PC-9 (cell line): ENCODE data around the gene POTEE. TPM values are rescaled to one million over a fixed set of nuclear protein-coding genes. Genes with fewer than 3 reads are reported as not detected.
"Not testable (repeated sequence)": the region's sequence is repeated elsewhere in the genome, so short reads cannot be mapped to it uniquely, and the experiment has no call there.

Experiments used
- BruUV-seq: library from RNA; stranded (reverse); fragments of 400-500 nt; replicated peaks from 2 replicates; lab custom pipeline; 2021; lab: Mats Ljungman, UMichigan
- CTCF ChIA-PET: fragments of 300-600 bp; sonication (Branson Sonifier 250); formaldehyde crosslinking; loops from one replicate; lab custom pipeline; 2022; ENCODE audit warnings: antibody characterized with exemption; lab: Charles Lee
- POLR2A ChIA-PET: fragments of 300-600 bp; sonication (Branson Sonifier 250); formaldehyde crosslinking; loops from one replicate; lab custom pipeline; 2022; ENCODE audit warnings: antibody characterized with exemption; ENCODE audit not compliant: unreplicated experiment; lab: Charles Lee
- DNase-seq, 2 experiments: peaks; one replicate each; pipeline versions ENCODE4 v3.0.0 to v3.0.0-alpha.2; 2015 to 2022; ENCODE audit warnings: mixed read lengths in 1 of 2
- H2AFZ ChIP-seq: fragments of 200-600 bp; sonication (generic); 2 replicates; pipeline ENCODE4 v1.8.1; 2017; ENCODE audit warnings: antibody characterized with exemption
- H3F3A ChIP-seq: fragments of 200-600 bp; sonication (generic); 2 replicates; pipeline ENCODE4 v1.8.1; 2017; ENCODE audit warnings: antibody characterized with exemption, mild to moderate bottlenecking, low read depth; ENCODE audit not compliant: insufficient read depth
- H3K27ac ChIP-seq: fragments of 200-600 bp; sonication (generic); 2 replicates; pipeline ENCODE4 v1.6.1; 2016; ENCODE audit warnings: mixed run types
- H3K27me3 ChIP-seq: fragments of 200-600 bp; sonication (generic); 2 replicates; pipeline ENCODE4 v1.6.1; 2016; ENCODE audit warnings: low read depth, mixed run types; ENCODE audit not compliant: insufficient read depth
- H3K36me3 ChIP-seq: fragments of 200-600 bp; sonication (generic); 2 replicates; pipeline ENCODE4 v1.6.1; 2016; ENCODE audit warnings: low read depth, mixed run types
- H3K4me1 ChIP-seq: fragments of 200-600 bp; sonication (generic); replicated peaks from 2 replicates; pipeline ENCODE4 v1.6.1; 2016; ENCODE audit warnings: mixed run types; ENCODE audit not compliant: insufficient read depth
- H3K4me2 ChIP-seq: fragments of 200-600 bp; sonication (generic); 2 replicates; pipeline ENCODE4 v1.6.1; 2017; ENCODE audit warnings: mixed run types
- H3K4me3 ChIP-seq: fragments of 200-600 bp; sonication (generic); 2 replicates; pipeline ENCODE4 v1.6.1; 2016; ENCODE audit warnings: mixed run types
- H3K79me2 ChIP-seq: fragments of 200-600 bp; sonication (generic); 2 replicates; pipeline ENCODE4 v1.6.1; 2017; ENCODE audit warnings: low read depth, mixed run types
- H3K9me2 ChIP-seq: fragments of 200-600 bp; sonication (generic); 2 replicates; pipeline ENCODE4 v1.8.1; 2017; ENCODE audit warnings: mild to moderate bottlenecking; ENCODE audit not compliant: insufficient read depth
- H3K9me3 ChIP-seq: fragments of 200-600 bp; sonication (generic); 2 replicates; pipeline ENCODE4 v1.8.1; 2016; ENCODE audit warnings: low read depth; ENCODE audit not compliant: insufficient read depth
- H4K20me1 ChIP-seq: fragments of 200-600 bp; sonication (generic); 2 replicates; pipeline ENCODE4 v1.8.1; 2017; ENCODE audit not compliant: insufficient read depth
- CTCF ChIP-seq: fragments of 200-600 bp; sonication (generic); conservative IDR thresholded peaks from 2 replicates; pipeline ENCODE4 v1.6.1; 2017; ENCODE audit warnings: mixed run types, antibody characterized with exemption, mild to moderate bottlenecking, moderate library complexity
- EZH2 ChIP-seq: fragments of 200-600 bp; sonication (generic); IDR thresholded peaks from 2 replicates; pipeline ENCODE4 v1.8.0; 2017; ENCODE audit warnings: antibody characterized with exemption, low read depth
- intact Hi-C: fragments of 100-400 bp; cut with micrococcal nuclease; formaldehyde crosslinking; loops from one replicate; pipeline ENCODE4 v1.10.0; 2022; ENCODE audit not compliant: unreplicated experiment
- total RNA-seq: library from RNA; stranded (reverse); gene quantifications from 2 replicates; pipeline ENCODE4 v1.2.3, GENCODE V29; 2021

POTEE gene
- total RNA-seq, 1 experiment from 2014 or later = 0.20 TPM

DNA sequence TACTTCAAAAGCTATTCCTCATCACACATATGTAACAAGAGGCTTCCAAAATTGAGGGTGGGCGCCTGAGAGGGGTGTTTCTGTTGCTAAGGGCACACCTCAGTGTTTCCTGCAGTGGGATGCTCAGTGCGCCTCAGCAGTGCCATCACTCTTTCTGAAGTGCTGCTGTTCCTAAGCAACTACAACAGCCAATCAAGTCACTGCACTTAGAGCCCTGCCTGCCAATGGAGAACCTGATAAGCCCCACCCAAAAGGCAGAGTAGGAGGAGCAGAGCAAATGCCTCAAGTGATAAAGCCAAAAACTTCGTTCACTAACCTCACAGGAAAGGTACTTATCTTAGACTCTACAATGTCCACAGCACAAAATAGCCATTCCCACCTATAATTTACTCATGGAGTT is 15.9 kb upstream of the POTEE start:
- H3K4me1 ChIP-seq, H2AFZ ChIP-seq, H4K20me1 ChIP-seq, H3K4me2 ChIP-seq, H3K79me2 ChIP-seq, POLR2A ChIA-PET, H3K9me2 ChIP-seq, H3K9me3 ChIP-seq, H3K36me3 ChIP-seq, intact Hi-C loops, H3K27ac ChIP-seq, H3K4me3 ChIP-seq, CTCF ChIA-PET, BruUV-seq, H3F3A ChIP-seq, DNase-seq: not testable (repeated sequence)
- H3K27me3 ChIP-seq = peaks cover 55% of the 10 kb centered on the region

DNA sequence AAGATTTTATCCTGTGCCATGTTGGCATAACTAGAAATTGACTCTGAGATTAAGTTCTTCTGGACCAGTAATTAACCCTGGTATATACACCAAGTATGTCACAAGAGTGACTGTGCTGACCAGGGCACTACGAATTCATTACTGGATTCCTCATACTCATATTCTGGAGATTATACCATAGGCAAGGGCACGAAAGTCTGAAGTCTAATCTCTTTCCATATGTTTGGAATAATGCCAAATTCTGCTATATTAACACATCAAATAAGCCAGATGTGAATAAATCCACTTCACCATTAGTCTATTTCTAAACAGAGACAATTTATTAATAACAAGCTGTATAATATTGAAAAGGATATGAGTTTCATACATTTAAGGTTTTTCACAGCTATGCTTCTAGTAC is 13.2 kb upstream of the POTEE start:
- H3F3A ChIP-seq, BruUV-seq, intact Hi-C loops, H2AFZ ChIP-seq, H3K4me3 ChIP-seq, H3K27ac ChIP-seq, H3K4me2 ChIP-seq, H3K9me3 ChIP-seq, DNase-seq, H4K20me1 ChIP-seq, H3K4me1 ChIP-seq, CTCF ChIA-PET, H3K36me3 ChIP-seq, POLR2A ChIA-PET, H3K79me2 ChIP-seq, H3K9me2 ChIP-seq: not testable (repeated sequence)
- peaks cover 73% of the 10 kb centered on the region for H3K27me3 ChIP-seq

DNA sequence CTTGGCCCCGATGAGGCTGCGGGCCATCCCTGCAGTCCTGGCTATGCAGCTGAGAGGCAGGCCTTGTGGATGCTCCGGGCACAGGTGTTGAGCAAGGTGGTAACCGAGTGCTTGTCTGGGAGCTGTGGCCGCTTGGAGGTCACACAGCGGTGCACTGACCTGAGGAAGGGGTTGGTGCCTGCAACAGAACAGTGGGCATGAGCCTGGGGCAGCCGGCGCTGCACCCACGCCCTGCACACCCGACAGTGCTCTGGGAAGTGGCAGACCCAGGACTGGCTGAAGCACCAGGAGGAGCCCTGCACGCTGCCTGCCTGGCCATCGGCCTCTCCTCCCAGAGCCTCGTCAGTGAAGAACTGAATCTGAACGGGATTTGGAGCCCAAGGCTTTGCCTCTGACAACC is 8.2 kb upstream of the POTEE start:
- Histone ChIP-seq H3K4me2 (no peak overlapping the region), H3K4me3 (no peak overlapping the region), H3K27ac (no peak overlapping the region), H3K4me1 (no peaks in the 10 kb centered on the region), H3K9me2 (no peaks in the 10 kb centered on the region), H2AFZ (no peak overlapping the region), H3K36me3 (no peaks in the 10 kb centered on the region), H3K27me3 (peaks cover 73% of the 10 kb centered on the region), H3K9me3 (no peaks in the 10 kb centered on the region), H3F3A (no peaks in the 10 kb centered on the region), H3K79me2 (no peaks in the 10 kb centered on the region), H4K20me1 (no peaks in the 10 kb centered on the region)
- CTCF ChIA-PET = no interaction called here
- DNase-seq = no peak
- no TSS peak for BruUV-seq
- POLR2A ChIA-PET = no interaction called here
- intact Hi-C loops = no loop called here
- TF ChIP-seq CTCF (no peak), EZH2 (no peak)

- H3K27me3 ChIP-seq = peaks cover 24% of the 10 kb centered on the region
- POLR2A ChIA-PET, H3K9me2 ChIP-seq, H3K4me1 ChIP-seq, H3K36me3 ChIP-seq, H3K79me2 ChIP-seq, DNase-seq, H4K20me1 ChIP-seq, H3F3A ChIP-seq, H3K9me3 ChIP-seq, H3K4me2 ChIP-seq, intact Hi-C loops, H3K27ac ChIP-seq, BruUV-seq, CTCF ChIA-PET, H3K4me3 ChIP-seq, H2AFZ ChIP-seq: not testable (repeated sequence)
Measured at GRCh38 chr2:131207839-131208238, 1.5 kb upstream of the POTEE start.

- H3K36me3 ChIP-seq, intact Hi-C loops, CTCF ChIA-PET, H3K9me3 ChIP-seq, H3K9me2 ChIP-seq, H3K4me2 ChIP-seq, BruUV-seq, H3K27ac ChIP-seq, H3K79me2 ChIP-seq, H2AFZ ChIP-seq, H4K20me1 ChIP-seq, H3K4me1 ChIP-seq, DNase-seq, H3K4me3 ChIP-seq, POLR2A ChIA-PET, H3F3A ChIP-seq: not testable (repeated sequence)
- peaks cover 11% of the 10 kb centered on the region; the same call in 1 of the 2 replicates for H3K27me3 ChIP-seq
Measured at GRCh38 chr2:131209773-131210104, 403 bp downstream of the POTEE start.

GRCh38 chr2:131210434-131211211 is 1.3 kb downstream of the POTEE start:
- H3K9me2 ChIP-seq, intact Hi-C loops, CTCF ChIA-PET, H3K79me2 ChIP-seq, H3K27ac ChIP-seq, H3K4me2 ChIP-seq, H3K27me3 ChIP-seq, DNase-seq, H3K36me3 ChIP-seq, H3F3A ChIP-seq, BruUV-seq, H2AFZ ChIP-seq, H3K4me1 ChIP-seq, H3K4me3 ChIP-seq, H4K20me1 ChIP-seq, H3K9me3 ChIP-seq, POLR2A ChIA-PET: not testable (repeated sequence)
